NCI-H146 (cell line): ENCODE measurements around the gene SMOC1.

ENCODE experiments used
- DNase-seq: peaks from one replicate; lab custom pipeline; 2025; lab: John Stamatoyannopoulos, UW

The SMOC1 gene

GRCh38 chr14:70011098-70011497, 131.9 kb downstream of the SMOC1 start:
- peak; percentile 30 for DNase-seq

GRCh38 chr14:70011708-70012107, 132.5 kb downstream of the SMOC1 start:
- DNase-seq: no peak

- DNase-seq: peak; percentile 46
Observed at GRCh38 chr14:70013271-70013873, 134.2 kb downstream of the SMOC1 start.

- DNase-seq: no peak
Observed at GRCh38 chr14:70014406-70015095, 135.3 kb downstream of the SMOC1 start.

GRCh38 chr14:70018230-70018629, 139.0 kb downstream of the SMOC1 start:
- DNase-seq: no peak

GRCh38 chr14:70018713-70019211, 139.5 kb downstream of the SMOC1 start:
- DNase-seq: no peak

- no peak for DNase-seq
Observed at GRCh38 chr14:70019695-70020094, 140.5 kb downstream of the SMOC1 start.

GRCh38 chr14:70020352-70021170, 141.3 kb downstream of the SMOC1 start:
- DNase-seq: no peak

GRCh38 chr14:70021548-70022220, 142.5 kb downstream of the SMOC1 start:
- no peak for DNase-seq

GRCh38 chr14:70022771-70023445, 143.7 kb downstream of the SMOC1 start:
- DNase-seq: no peak

- DNase-seq: no peak
Observed at GRCh38 chr14:70023871-70024270, 144.7 kb downstream of the SMOC1 start.

GRCh38 chr14:70027785-70028428, 148.7 kb downstream of the SMOC1 start:
- DNase-seq: peak; percentile 40

GRCh38 chr14:70029296-70030132, 150.3 kb downstream of the SMOC1 start:
- no peak for DNase-seq

GRCh38 chr14:70032016-70032415, 152.8 kb downstream of the SMOC1 start:
- no peak for DNase-seq

- DNase-seq: no peak
Observed at GRCh38 chr14:70032447-70032846, 153.2 kb downstream of the SMOC1 start.

GRCh38 chr14:70033116-70033515, 153.9 kb downstream of the SMOC1 start:
- DNase-seq: no peak

GRCh38 chr14:70033561-70033960, 154.3 kb downstream of the SMOC1 start:
- DNase-seq: no peak

GRCh38 chr14:70034257-70034656, 155.0 kb downstream of the SMOC1 start:
- no peak for DNase-seq

GRCh38 chr14:70036665-70037064, 157.4 kb downstream of the SMOC1 start:
- peak; percentile 6 for DNase-seq

GRCh38 chr14:70043001-70043400, 163.8 kb downstream of the SMOC1 start:
- DNase-seq: no peak
